GM19324 (cell line): Measurements from ENCODE around the gene CHN2.
"Not testable (repeated sequence)": the region's sequence is repeated elsewhere in the genome, so short reads cannot be mapped to it uniquely, and the experiment has no call there.

Experiments used
- ATAC-seq: cut with Tn5 transposase; IDR thresholded peaks from one replicate; pipeline ENCODE4 v1.9.1; 2021; ENCODE audit warnings: mild to moderate bottlenecking, moderate library complexity; ENCODE audit not compliant: unreplicated experiment, low FRiP score

Gene CHN2

DNA sequence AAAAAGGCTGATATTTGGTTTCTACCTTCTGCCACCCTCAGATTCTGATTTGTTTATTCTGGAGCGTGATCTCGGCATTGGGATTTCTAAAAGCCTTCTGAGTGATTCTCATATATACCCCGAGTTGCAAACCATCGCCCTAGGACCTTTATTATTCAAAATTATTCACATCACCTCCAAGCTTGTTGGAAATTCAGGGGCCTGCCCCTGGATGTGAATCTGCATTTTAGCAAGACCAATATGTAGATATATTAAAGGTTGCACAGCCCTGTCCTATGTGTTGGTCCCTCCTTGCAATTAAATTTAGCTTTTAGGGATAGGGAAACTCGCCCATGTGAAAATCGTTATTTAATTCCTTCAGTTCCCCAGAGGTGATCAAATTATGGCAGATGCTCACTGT is 9.0 kb upstream of the CHN2 start:
- no peak for ATAC-seq

DNA sequence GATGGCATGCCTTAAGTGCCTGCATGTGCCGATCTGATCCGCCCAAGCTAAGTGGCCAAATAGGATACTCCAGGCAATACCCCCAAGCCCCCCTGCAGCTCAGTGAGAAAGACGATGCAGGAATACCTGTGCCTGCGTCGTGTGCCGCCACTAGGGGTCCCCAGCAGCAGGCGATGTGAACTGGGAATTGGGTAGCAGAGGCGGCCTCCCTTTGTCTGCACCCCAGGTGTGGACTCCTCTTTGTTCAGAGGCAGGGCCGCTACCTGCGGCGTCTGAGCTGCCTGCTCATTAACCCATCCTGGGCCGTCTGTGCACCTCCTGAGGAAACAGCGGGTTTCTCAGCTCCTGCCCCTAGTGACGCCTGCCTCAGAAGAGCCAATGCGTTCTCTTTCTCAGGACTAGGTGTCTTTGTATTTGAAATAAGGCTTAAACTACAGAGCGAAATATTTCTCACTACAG is 4.8 kb upstream of the CHN2 start:
- no peak for ATAC-seq

DNA sequence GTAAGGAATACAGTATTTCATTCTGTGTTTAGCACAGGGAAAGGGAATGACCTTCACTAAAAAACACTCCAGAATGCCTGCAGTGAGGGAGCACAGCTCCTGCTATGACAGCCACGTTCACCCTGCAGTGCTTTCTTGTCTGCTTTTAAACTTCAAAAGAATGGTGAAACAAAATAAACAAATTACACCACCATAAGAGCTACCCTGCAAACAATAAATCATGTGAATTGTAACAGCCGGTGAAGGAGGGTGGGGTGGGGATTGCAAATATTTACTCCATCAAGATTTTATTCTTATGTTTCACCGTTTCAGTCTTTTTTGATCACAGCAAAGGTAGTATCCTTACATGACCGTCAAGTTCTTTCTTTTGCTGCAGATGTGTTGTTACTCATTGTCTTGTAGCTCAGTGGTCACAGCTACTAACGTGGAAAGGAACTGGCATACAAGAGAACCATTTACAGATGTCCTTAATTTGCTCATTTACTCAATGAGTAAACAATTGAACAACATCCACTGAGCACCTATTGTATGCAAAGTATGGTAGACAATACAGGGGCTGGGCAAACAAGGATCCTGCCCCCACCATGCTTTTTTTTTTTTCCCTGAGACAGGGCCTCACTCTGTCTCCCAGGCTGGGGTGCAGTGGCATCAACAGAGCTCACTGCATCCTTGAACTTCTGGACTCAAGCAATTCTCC is 4.1 kb upstream of the CHN2 start:
- ATAC-seq, result no peak

DNA sequence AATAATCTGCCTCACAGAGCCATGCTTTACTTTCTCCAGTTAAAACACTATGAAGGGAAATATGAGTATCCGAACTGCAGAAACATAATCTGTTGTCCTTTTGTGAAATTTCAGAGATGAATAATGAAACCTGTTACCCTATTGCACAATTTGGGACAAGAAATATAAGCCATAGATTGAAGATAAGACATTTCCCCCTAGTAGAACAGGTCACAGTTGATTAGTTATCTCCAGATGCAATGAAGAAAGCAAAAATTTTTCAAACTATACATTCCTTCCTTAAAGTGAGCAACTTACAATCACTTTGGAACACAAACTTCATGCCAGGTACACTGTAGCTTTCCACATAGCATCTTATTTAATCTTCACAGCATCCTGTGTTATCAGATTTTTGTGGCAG is 2.3 kb upstream of the CHN2 start:
- ATAC-seq, result no peak

DNA sequence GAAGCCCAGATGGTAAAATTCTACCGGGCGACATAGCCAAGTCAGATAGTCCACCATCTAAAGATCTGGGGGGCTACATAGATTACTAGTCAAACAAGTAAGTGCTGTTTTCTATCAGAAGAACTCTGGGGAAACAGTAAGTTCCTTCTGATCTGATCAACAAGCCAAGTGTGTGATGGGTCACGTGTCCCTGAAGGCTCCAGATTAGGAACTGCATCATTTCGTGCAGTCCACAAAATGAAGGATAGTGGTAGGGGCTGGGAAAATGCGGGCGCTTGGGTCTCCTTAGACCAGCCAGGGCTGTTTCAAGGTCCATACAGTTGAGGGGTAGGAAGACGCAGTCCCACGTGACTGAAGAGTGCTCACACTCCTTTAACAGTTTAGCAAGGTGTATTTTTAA is 1.8 kb upstream of the CHN2 start:
- ATAC-seq, result no peak

DNA sequence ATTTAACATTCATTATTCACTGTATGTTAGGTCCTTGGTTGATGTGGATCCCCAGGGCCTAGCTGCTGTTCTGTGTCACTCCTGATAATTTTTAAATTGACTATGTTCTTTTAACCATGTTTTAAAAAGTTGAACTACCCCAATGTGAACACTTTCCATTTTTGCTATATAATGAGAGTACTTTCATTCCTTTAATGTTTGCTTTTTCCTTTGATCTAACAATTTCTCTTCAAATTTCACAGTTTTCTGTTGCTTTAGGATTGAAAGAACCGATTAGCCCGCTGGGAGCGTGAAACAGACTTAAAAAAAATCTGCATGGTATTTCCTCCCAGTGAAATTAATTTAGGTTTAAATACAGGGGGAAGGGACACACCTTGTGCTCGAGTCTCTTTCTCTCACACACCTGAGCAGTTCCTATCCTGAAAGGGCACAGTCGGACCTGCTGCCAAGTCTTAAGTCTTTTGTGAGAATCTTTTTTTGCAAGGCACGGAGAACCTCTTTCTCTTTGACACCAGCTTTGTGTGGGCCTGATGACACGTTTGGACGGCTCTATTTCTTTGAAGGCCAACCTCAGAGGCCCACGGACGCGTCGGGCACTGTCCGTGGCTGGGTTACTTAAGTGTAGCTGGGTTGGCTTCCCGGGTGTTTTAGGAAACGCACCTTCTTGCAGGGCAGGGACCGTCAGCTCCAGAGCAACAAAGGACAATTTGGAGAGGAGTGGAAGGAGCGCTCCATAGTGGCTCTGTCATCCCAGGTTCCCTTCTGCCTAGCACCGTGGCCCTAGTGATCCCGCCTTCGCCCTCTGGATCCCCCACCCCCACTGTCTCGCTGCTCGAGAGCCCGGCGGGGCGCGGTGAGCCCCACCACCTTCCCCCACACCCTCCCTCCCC is 1.0 kb upstream of the CHN2 start:
- ATAC-seq, result no peak

DNA sequence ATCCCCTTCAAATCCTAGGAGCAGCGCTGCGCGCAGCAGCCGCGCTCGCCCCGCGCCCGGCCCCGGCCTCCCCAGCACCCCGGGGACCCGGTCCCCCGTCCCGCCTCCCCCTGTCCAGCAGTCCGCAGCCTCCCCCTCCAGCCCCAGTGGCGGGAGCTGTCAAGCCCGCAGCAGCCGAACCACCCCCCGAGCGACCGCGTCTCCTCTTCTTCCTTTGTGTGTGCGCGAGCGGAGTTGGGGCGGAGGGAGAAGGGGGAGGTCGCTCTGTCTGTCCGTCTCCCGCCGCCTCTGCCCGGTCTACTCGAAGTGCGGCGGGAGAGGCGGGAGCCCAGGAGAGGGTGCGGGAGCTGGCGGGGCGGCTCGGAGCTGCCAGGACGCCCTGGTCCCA is 375 bp upstream of the CHN2 start:
- ATAC-seq, result no peak

DNA sequence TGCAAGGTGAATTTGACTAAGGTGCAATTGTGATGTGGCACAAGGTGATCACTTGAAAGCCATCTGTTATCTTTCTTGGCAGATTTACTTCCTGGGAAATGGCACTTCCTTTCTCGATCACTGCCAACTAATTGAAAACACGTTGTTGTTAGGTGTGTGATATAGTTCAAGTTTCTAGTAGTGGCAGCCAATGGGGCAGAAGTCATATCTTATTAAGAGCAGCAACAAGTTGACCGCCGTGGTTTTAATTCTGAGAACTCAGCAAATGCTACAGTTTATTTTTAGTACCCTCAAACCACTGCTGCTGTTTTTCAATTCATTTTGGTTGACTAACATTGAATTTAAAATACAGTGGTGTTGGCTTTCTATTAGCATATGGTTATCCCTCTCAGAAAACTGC is 1.6 kb downstream of the CHN2 start:
- ATAC-seq, result no peak

DNA sequence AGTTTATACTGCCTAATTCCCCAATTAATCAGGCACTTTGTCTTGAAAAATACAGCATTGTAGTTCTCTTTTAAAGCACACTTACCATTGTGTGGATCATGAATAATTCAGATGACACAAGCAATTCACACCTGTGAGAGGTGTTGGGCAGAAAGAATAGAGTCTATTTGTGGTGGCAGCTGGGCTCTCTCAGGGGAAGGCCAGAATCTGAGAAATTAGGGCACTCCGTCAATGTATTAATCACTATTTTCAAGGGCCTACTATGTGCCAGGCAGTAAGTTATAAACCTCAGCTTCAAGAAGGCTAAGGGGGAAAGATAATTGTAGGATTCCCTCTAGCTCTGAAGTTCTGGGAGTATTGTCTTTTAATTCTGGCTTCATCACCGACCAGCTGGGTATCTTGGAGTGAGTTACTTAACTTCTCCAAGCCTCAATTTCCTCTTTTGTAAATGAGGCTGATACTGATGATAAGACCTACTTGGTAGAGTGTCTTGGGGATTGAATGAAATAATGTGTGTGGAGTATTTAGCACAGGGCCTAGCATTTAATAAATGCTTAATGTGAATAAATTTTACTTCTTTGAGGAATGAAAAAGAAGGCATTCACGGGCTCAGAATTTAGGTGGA is 2.5 kb downstream of the CHN2 start:
- no peak for ATAC-seq

DNA sequence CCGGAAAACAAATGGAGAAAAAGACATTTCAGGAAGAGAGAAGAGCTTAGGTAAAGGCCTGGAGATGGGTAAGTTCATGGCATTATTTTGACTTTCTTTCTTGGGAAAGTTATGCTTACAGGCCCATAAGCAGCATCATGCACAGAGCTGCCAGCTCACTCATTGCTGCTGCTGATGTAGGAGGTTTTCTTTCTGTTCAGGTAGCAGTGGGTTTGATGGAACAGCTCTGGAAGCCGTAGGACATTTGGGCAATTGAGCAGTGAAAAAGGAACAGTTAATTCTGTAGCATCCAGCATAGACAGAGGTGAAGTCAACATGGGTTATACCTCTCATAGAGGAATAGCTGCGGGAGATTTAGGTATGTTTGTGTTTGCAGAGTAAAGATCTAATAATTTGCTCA is 3.3 kb downstream of the CHN2 start:
- ATAC-seq, result no peak

DNA sequence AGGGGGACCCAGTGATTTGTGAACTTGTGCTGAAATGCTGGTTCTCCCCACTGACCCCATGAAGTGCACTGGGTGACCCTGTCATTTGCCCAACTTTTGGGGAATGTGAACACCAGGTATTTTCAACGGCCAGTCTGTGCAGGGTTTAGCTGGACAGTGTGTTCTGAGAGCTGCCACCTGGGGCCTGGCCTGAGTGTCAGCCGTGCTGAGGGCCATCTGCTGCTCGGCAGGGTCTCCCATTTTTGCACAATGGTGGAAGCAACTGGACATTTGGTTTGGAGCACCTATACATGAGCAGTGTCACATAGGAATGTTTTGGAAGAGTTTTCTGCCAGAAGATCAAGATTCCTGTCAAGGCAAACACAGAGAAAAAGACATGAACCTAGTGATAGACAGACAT is 5.2 kb downstream of the CHN2 start:
- no peak for ATAC-seq

DNA sequence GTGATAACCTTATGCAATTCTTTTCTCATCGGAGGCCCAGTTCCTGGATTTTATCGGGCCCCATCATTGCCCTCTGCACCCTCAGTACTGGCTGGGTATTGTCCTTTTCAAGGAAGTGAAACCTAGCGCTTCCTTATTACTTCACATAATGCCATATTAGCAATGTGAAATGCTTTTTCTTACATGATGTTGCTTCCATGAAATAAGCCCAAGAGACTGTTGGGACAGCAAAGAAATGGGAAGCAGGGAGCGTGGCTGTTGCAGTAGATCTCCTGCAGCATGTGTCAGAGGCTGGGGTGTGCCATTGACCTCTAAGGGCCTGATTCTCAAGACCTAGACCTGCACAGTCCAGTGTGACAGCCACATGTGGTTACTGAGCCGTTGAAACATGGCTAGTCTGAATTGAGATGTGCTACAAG is 8.1 kb downstream of the CHN2 start:
- ATAC-seq, result no peak

DNA sequence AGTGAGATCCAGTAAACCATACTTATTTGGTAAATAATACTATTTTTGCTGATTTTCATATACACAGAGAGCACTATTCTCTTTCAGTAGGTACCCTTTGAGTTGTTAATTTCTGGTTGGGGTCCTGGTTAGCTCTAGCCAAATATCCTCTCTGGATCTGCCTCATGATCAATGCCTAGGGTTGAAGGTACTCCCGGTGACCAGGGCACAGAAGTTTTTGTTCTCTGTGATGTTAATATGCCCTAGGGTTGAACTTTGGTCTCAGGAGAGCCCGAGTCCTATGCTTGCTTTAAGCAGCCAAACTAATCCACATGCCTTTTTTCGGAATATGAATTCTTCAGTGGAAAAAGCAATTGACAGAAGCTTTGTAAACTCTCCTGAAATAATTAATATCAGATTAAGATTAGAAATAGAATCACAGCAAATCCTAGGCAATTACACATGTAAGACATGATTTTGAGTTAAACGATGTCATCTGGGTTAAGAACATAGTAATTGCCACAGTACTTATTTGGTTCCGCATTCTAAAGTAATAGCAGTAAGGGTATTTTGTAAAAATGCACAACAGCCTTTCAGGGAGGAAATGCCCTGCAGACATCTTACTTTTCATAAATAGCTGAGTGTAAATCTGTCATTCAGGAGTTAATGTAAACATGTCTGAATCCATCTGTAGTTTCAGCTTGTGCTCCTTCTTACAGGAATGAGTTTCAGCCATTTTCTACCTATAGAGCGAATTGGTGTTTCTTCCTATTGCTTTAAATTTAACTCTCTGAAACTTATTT is 10.1 kb downstream of the CHN2 start:
- no peak for ATAC-seq

DNA sequence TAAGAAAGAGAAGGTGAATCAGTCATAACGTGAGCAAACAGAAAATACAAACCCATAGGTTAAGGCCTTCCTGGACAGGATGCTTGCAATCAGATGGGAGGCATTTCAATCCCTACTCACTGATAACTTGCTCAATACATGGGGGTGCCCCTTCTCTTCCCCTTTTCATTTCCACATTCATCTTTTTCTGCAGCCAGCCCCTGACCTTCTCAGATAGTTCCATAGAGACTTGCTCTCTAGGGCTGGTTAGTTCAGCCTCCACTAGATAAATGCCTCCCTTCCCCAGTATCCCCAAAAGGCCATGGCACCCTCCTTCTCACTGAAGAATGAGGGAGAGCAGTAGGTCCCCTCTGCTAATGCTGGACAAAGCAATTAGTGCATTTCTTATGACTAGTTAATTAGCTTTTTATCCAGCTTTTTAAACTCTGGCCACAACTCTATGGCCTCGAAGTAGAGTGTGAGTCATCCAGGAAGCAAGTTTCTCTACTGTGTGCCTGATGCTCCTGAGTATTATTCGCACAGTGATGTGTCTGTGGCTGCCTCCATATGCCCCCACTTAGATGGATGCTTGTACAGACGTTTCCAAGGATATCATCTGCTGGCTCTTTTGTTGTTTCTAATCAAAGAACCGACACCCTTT is 12.7 kb downstream of the CHN2 start:
- ATAC-seq, result no peak

DNA sequence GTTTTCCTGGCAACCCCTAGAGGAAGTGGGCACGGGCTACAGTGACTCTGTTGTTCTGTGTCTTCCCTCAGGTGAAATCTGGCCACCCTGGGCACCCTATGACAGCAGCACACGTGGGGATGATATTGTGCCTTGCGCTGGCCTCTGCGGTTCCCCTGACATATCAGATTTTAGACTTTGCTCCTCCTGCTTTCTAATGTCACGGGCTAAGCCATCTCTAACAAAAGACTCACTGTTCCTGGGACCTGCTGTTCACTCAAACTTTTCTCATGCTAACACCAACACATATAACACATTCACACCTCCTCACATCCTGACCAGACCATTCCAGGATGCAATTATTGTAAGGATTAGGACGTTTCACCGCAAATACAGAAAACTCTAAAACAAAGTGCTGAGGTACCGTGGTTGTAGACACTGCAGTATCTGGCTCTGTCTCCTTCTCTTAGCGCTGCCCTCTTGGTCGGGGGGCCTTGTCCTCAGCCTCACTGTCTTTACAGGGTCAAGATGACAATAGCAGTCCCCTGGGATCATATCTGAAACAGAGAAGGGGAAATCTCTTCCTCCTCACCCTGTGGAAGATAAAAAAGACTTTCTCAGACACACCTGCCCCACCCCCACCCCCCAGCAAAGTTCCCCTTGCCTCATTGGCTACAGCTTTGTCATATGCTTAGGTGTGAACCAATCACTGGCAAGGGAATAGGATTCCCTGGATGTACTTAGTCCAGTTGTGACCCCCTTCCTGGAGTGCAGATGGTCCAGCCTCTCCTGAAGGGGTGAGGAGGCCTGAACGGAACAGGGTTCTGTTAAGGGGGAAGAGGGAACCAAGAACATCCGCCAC is 14.1 kb downstream of the CHN2 start:
- ATAC-seq, result no peak

DNA sequence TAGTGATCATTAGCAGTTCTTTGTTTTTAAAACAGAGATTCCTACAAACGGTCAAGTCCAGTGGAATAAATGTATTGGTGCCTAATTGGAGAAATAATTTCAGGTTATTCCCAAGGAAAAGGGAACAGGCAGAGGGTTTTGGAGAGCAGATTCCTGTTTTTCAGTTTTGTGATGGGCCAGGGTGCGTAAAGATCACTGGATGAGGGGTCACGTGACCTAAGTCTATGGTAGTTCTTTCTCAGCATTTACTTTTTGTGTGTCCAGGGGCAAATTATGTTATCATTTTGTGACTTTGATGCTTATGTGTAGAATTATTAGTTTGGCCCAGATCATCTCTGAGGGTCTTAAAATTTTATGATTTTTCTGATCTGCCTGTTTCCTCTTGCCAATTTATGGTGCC is 15.2 kb downstream of the CHN2 start:
- ATAC-seq, result no peak

DNA sequence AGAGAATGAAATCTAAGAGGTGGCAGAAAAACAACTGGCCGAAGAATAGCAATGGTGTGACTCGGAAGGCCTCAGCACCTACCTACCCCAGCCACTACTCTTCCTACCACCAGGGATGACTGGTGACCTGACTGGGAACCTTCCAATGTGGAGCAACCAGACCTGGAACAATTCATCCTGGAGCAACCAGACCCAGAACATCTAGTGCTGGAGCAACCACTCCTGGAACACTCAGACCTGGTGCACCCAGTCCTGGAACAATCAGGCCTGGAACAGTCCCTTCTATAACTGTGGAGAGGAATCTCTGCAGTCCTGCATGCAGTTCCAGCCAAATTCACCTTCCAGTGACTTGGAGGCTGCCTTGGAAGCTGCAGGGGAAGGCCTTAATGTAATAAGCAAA is 18.2 kb downstream of the CHN2 start:
- not testable (repeated sequence) for ATAC-seq

DNA sequence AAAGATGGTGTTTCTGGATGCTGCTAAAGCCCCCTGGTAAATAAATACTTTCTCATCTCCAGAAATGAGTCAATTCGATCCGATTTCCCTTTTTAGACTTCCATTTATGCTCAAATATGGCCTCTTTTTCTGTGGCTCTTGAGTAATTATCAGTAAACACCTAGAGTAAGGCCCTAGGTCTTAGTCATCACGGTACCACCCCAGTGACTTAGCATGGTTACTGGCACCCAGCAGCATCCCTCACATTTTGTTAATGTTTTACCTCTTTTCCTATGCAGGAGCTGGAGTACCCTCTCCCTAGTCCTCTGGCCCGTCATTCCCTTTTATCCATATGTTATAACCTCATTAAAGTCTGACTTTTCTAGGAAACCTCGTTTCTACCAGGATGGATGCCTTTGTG is 19.5 kb downstream of the CHN2 start:
- ATAC-seq, result no peak

DNA sequence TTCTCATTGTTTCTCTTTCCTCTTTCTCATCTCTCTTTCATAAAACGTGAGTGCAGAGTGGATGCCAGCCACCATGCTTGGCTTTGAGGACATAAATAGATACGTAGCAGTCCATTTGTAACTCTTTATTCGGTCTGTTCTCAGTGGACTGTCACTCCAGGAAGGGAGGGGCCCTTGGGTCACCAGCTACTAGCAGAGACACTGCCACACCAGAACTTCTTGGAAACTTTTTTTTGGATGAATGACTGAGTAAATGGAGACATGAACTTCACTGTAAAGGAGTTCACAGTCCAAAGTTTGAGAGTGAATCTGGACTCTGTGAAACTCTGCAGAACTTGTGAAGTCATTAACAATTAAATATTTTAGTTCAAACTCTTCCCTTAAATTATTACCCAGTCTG is 20.2 kb downstream of the CHN2 start:
- no peak for ATAC-seq
